K562 (cell line): Measurements from ENCODE around the gene SLC28A1. TPM values are rescaled to one million over a fixed set of nuclear protein-coding genes. Genes with fewer than 3 reads are reported as not detected.

Experiments
- CHD2 ChIP-seq: IDR thresholded peaks from 2 replicates; pipeline ENCODE4 v1.6.1; 2011; ENCODE audit warnings: low read depth, low read length
- EP400 ChIP-seq: fragments of 450-650 bp; IDR thresholded peaks from 2 replicates; pipeline ENCODE4 v1.6.1; 2017; ENCODE audit warnings: antibody characterized with exemption, mild to moderate bottlenecking, moderate library complexity
- FOXP1 ChIP-seq: sonication (generic); formaldehyde crosslinking; IDR thresholded peaks from 2 replicates; pipeline ENCODE4 v1.8.0; 2022; ENCODE audit warnings: mild to moderate bottlenecking, missing genetic modification reagents
- HSF4 ChIP-seq: fragments of 250-450 bp; sonication (Bioruptor Pico); IDR thresholded peaks from 2 replicates; pipeline ENCODE4 v2.1.2; 2022; ENCODE audit warnings: mild to moderate bottlenecking, moderate library complexity, borderline replicate concordance
- MYC ChIP-seq, 2 experiments: fragments of 250-450 bp in 1 of 2; sonication (Bioruptor Pico) in 1 of 2; IDR thresholded peaks; 2 replicates each; pipeline versions ENCODE4 v1.5.1 to v1.6.1; 2012 to 2021; ENCODE audit warnings: low read depth in 2 of 2, borderline replicate concordance in 1 of 2, improper control_type of control experiment in 1 of 2, low read length in 1 of 2, mild to moderate bottlenecking in 1 of 2, moderate library complexity in 1 of 2
- PHF8 ChIP-seq: fragments of 200-600 bp; sonication (generic); IDR thresholded peaks from 2 replicates; pipeline ENCODE4 v1.6.1; 2012; ENCODE audit warnings: mixed run types, mild to moderate bottlenecking, inconsistent platforms, low read length, moderate library complexity, borderline replicate concordance
- SMARCA4 ChIP-seq: fragments of 450-650 bp; IDR thresholded peaks from 2 replicates; pipeline ENCODE4 v1.6.1; 2016
- TAF1 ChIP-seq: IDR thresholded peaks from 2 replicates; pipeline ENCODE4 v1.6.1; 2011; ENCODE audit warnings: mild to moderate bottlenecking, low read length, moderate library complexity; ENCODE audit not compliant: insufficient read depth, control insufficient read depth, severe bottlenecking; ENCODE audit errors: extremely low read depth
- TOE1 ChIP-seq, 2 experiments: fragments of 450-650 bp in 1 of 2; sonication (generic) in 1 of 2; formaldehyde crosslinking in 1 of 2; IDR thresholded peaks; 2 replicates each; pipeline versions ENCODE4 v1.7.1 to v1.8.0; 2016 to 2022; ENCODE audit warnings: borderline replicate concordance in 2 of 2, mild to moderate bottlenecking in 2 of 2, antibody characterized with exemption in 1 of 2, inconsistent platforms in 1 of 2, low read depth in 1 of 2, missing genetic modification reagents in 1 of 2, moderate library complexity in 1 of 2
- TRIM28 ChIP-seq: fragments of 450-650 bp; IDR thresholded peaks from 2 replicates; pipeline ENCODE4 v1.6.1; 2017
- ZNF583 ChIP-seq: fragments of 250-450 bp; sonication (Bioruptor Pico); IDR thresholded peaks from 2 replicates; pipeline ENCODE4 v1.4.0; 2020
- polyA plus RNA-seq, 8 experiments: library from polyadenylated mRNA; depleted of rRNA in 4 of 8; stranded (reverse) in 5 of 8; unstranded in 3 of 8; fragments of >200 nt; fragmentation: Nextera tagmentation in 2 of 8; fragmentation: Illumina TruSeq in 1 of 8; extraction: Ambion mirVana in 2 of 8; extraction: Trizol in 1 of 8; gene quantifications; 2 replicates each; pipeline versions ENCODE4 v1.2.1 to v1.2.3, GENCODE V29; 2011 to 2014; ENCODE audit warnings: inconsistent platforms in 1 of 8, missing spikeins in 1 of 8
- total RNA-seq, 7 experiments: library from RNA; depleted of rRNA in 6 of 7; stranded (reverse); fragments of >200 nt in 6 of 7; fragmentation: Illumina TruSeq in 2 of 7; extraction: Trizol in 2 of 7; gene quantifications; 2 replicates each; pipeline versions ENCODE4 v1.2.1 to v1.2.3, GENCODE V29; 2011 to 2021; ENCODE audit warnings: low replicate concordance in 1 of 7
- TF ChIP-seq, protein P1 (sequence below): sonication (generic); formaldehyde crosslinking; IDR thresholded peaks from 2 replicates; pipeline ENCODE4 v1.8.1; 2023; ENCODE audit warnings: missing genetic modification reagents, mild to moderate bottlenecking, borderline replicate concordance
- TF ChIP-seq, protein P2 (sequence below): sonication (generic); formaldehyde crosslinking; IDR thresholded peaks from 2 replicates; pipeline ENCODE4 v1.8.0; 2022; ENCODE audit warnings: mild to moderate bottlenecking, missing genetic modification reagents
- TF ChIP-seq, protein P3 (sequence below): conservative IDR thresholded peaks from 2 replicates; pipeline ENCODE4 v1.6.1; 2011; ENCODE audit warnings: low read depth, mild to moderate bottlenecking, low read length; ENCODE audit not compliant: control insufficient read depth
- TF ChIP-seq, protein P4 (sequence below): sonication (generic); formaldehyde crosslinking; IDR thresholded peaks from 2 replicates; pipeline ENCODE4 v1.8.1; 2023; ENCODE audit warnings: mild to moderate bottlenecking, missing genetic modification reagents

The SLC28A1 gene
- total and polyA plus RNA-seq, 9 of the 15 experiments (the other 6 are each of a cell fraction or from before 2014, with no cell fraction given), result 0.04 TPM; not detected in 8

DNA sequence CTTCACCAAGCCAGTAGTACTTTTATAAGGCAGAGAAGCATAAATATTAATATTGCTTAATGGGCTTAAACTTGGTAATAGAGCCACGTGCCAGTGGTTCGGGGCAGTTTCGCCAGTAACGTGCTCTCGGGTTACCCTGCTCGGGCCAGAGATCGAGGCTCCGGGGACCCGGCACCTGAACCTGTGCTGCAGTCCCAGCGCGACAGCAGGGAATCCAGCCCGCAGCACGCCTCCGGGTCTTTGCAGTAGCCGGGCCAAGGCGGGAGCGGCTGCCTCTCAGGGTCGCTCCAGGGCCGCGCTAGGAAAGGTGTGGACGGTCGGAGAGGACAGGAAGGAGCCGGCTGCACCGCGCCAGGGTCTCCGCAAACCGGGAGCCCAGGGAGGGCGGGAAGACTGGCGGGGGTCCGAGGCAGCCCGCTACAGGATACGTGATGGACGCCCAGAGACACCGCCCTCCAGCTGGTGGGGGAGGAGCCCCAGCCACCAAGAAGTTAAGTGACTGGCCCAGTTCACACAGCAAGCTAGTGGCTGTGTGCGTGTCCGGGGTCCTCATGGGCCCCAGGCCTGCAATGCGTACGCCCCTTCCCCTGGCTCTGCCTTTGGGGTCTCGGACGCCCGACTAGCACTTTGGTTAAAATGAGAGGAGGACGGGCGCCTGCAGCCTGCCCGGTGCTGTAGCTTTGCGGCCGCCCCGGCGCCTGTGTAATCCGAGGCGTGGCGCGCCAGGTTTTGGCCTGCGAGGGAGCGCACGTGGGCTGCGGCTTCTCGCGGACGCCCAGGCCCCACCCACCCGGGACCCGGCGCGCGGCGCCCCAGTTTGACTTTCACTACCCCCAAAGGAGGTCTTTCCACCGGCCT, 96.0 kb downstream of the SLC28A1 start (continued):
- TF ChIP-seq HSF4 (CRISPR knock-in tag), result no peak
- peak; percentile 69 for TF ChIP-seq EP400
- TF ChIP-seq TAF1, result peak; percentile 59
- TF ChIP-seq, protein P1, sequence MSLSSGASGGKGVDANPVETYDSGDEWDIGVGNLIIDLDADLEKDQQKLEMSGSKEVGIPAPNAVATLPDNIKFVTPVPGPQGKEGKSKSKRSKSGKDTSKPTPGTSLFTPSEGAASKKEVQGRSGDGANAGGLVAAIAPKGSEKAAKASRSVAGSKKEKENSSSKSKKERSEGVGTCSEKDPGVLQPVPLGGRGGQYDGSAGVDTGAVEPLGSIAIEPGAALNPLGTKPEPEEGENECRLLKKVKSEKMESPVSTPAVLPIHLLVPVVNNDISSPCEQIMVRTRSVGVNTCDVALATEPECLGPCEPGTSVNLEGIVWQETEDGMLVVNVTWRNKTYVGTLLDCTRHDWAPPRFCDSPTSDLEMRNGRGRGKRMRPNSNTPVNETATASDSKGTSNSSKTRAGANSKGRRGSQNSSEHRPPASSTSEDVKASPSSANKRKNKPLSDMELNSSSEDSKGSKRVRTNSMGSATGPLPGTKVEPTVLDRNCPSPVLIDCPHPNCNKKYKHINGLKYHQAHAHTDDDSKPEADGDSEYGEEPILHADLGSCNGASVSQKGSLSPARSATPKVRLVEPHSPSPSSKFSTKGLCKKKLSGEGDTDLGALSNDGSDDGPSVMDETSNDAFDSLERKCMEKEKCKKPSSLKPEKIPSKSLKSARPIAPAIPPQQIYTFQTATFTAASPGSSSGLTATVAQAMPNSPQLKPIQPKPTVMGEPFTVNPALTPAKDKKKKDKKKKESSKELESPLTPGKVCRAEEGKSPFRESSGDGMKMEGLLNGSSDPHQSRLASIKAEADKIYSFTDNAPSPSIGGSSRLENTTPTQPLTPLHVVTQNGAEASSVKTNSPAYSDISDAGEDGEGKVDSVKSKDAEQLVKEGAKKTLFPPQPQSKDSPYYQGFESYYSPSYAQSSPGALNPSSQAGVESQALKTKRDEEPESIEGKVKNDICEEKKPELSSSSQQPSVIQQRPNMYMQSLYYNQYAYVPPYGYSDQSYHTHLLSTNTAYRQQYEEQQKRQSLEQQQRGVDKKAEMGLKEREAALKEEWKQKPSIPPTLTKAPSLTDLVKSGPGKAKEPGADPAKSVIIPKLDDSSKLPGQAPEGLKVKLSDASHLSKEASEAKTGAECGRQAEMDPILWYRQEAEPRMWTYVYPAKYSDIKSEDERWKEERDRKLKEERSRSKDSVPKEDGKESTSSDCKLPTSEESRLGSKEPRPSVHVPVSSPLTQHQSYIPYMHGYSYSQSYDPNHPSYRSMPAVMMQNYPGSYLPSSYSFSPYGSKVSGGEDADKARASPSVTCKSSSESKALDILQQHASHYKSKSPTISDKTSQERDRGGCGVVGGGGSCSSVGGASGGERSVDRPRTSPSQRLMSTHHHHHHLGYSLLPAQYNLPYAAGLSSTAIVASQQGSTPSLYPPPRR (CRISPR knock-in tag), result no peak
- TF ChIP-seq ZNF583, result no peak
- TF ChIP-seq, protein P2, sequence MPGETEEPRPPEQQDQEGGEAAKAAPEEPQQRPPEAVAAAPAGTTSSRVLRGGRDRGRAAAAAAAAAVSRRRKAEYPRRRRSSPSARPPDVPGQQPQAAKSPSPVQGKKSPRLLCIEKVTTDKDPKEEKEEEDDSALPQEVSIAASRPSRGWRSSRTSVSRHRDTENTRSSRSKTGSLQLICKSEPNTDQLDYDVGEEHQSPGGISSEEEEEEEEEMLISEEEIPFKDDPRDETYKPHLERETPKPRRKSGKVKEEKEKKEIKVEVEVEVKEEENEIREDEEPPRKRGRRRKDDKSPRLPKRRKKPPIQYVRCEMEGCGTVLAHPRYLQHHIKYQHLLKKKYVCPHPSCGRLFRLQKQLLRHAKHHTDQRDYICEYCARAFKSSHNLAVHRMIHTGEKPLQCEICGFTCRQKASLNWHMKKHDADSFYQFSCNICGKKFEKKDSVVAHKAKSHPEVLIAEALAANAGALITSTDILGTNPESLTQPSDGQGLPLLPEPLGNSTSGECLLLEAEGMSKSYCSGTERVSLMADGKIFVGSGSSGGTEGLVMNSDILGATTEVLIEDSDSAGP (CRISPR knock-in tag), result no peak
- TF ChIP-seq MYC (IDR thresholded peaks at IDR 0.05; ENCODE audit: low read depth, low read length), result peak; percentile 58
- no peak for TF ChIP-seq MYC (CRISPR knock-in tag; IDR thresholded peaks at IDR 0.05; ENCODE audit: borderline replicate concordance, low read depth)
- TF ChIP-seq, protein P3, sequence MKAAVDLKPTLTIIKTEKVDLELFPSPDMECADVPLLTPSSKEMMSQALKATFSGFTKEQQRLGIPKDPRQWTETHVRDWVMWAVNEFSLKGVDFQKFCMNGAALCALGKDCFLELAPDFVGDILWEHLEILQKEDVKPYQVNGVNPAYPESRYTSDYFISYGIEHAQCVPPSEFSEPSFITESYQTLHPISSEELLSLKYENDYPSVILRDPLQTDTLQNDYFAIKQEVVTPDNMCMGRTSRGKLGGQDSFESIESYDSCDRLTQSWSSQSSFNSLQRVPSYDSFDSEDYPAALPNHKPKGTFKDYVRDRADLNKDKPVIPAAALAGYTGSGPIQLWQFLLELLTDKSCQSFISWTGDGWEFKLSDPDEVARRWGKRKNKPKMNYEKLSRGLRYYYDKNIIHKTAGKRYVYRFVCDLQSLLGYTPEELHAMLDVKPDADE, result peak; percentile 85
- TF ChIP-seq SMARCA4, result no peak
- TF ChIP-seq TRIM28, result no peak
- TF ChIP-seq, protein P4, sequence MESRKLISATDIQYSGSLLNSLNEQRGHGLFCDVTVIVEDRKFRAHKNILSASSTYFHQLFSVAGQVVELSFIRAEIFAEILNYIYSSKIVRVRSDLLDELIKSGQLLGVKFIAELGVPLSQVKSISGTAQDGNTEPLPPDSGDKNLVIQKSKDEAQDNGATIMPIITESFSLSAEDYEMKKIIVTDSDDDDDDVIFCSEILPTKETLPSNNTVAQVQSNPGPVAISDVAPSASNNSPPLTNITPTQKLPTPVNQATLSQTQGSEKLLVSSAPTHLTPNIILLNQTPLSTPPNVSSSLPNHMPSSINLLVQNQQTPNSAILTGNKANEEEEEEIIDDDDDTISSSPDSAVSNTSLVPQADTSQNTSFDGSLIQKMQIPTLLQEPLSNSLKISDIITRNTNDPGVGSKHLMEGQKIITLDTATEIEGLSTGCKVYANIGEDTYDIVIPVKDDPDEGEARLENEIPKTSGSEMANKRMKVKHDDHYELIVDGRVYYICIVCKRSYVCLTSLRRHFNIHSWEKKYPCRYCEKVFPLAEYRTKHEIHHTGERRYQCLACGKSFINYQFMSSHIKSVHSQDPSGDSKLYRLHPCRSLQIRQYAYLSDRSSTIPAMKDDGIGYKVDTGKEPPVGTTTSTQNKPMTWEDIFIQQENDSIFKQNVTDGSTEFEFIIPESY, result no peak
- peak; percentile 61; the same call in 1 of the 2 replicates for TF ChIP-seq PHF8
- peak; percentile 90 for TF ChIP-seq TOE1 (IDR thresholded peaks at IDR 0.05; ENCODE audit: borderline replicate concordance)
- TF ChIP-seq TOE1 (CRISPR knock-in tag; IDR thresholded peaks at IDR 0.05; ENCODE audit: borderline replicate concordance, low read depth), result no peak
- no peak; the same call in 1 of the 2 replicates for TF ChIP-seq FOXP1
- TF ChIP-seq CHD2, result 0 out of 2 replicates have a peak, but pooled peaks have one; percentile 5
